Parathyroid adenoma (tissue), 2 donors: ENCODE data around the gene CLEC20A.

Source experiments
- H2AFZ ChIP-seq: fragments of 300-600 bp; sonication (generic); one replicate; pipeline ENCODE4 v1.7.0; 2017; ENCODE audit warnings: antibody characterized with exemption, mild to moderate bottlenecking
- H3K27ac ChIP-seq: fragments of 300-600 bp; sonication (generic); one replicate; pipeline ENCODE4 v1.7.0; 2017
- H3K27me3 ChIP-seq: fragments of 300-600 bp; sonication (generic); one replicate; pipeline ENCODE4 v1.7.0; 2017; ENCODE audit warnings: low read length; ENCODE audit not compliant: control insufficient read depth, insufficient read depth
- H3K36me3 ChIP-seq: fragments of 300-600 bp; sonication (generic); one replicate; pipeline ENCODE4 v1.7.0; 2017; ENCODE audit warnings: low read length; ENCODE audit not compliant: control insufficient read depth, insufficient read depth
- H3K4me1 ChIP-seq: fragments of 300-600 bp; sonication (generic); one replicate; pipeline ENCODE4 v1.7.0; 2017; ENCODE audit warnings: control low read depth
- H3K4me2 ChIP-seq: fragments of 300-600 bp; sonication (generic); one replicate; pipeline ENCODE4 v1.7.0; 2017; ENCODE audit warnings: low read length
- H3K4me3 ChIP-seq: fragments of 300-600 bp; sonication (generic); one replicate; pipeline ENCODE4 v1.7.0; 2017; ENCODE audit warnings: low read depth, low read length
- H3K79me2 ChIP-seq: fragments of 300-600 bp; sonication (generic); one replicate; pipeline ENCODE4 v1.7.0; 2017; ENCODE audit warnings: control low read depth
- H3K9ac ChIP-seq: fragments of 300-600 bp; sonication (generic); one replicate; pipeline ENCODE4 v1.7.0; 2017; ENCODE audit warnings: mild to moderate bottlenecking
- H3K9me3 ChIP-seq: fragments of 300-600 bp; sonication (generic); one replicate; pipeline ENCODE4 v1.7.0; 2017; ENCODE audit warnings: low read length; ENCODE audit not compliant: control insufficient read depth
- TF ChIP-seq, protein P1 (sequence below): fragments of 300-600 bp; sonication (generic); IDR thresholded peaks from one replicate; pipeline ENCODE4 v1.7.0; 2017; ENCODE audit warnings: antibody characterized with exemption, mild to moderate bottlenecking
- donor health status: primary hyperparathyroidism.

The CLEC20A gene

DNA sequence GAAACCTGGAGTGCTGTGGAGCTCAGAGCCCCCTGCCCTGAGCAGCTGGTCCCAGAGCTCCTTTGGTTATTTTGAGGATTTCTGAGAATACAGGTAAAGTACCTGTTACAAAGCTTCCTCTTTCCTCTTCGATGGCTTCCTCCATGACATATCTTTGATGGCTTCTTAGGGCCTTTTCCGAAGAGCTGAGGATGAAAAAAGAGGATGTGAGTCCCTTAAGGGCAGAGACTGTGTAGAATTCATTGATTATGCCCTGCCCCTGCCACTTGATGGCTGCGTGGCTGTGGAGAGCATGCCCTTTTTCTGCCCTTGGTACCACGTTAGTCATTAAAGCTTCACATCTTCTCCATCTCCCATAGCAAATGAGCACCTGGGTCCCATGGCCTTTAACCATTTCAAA is 30.4 kb upstream of the CLEC20A start:
- Histone ChIP-seq H3K27ac (no peak overlapping the region), H3K4me3 (no peak overlapping the region), H3K9me3 (no peaks in the 10 kb centered on the region), H2AFZ (no peak overlapping the region), H3K4me2 (no peak overlapping the region), H3K4me1 (no peaks in the 10 kb centered on the region), H3K9ac (no peak overlapping the region), H3K27me3 (no peaks in the 10 kb centered on the region), H3K79me2 (no peaks in the 10 kb centered on the region), H3K36me3 (no peaks in the 10 kb centered on the region)
- TF ChIP-seq, protein P1, sequence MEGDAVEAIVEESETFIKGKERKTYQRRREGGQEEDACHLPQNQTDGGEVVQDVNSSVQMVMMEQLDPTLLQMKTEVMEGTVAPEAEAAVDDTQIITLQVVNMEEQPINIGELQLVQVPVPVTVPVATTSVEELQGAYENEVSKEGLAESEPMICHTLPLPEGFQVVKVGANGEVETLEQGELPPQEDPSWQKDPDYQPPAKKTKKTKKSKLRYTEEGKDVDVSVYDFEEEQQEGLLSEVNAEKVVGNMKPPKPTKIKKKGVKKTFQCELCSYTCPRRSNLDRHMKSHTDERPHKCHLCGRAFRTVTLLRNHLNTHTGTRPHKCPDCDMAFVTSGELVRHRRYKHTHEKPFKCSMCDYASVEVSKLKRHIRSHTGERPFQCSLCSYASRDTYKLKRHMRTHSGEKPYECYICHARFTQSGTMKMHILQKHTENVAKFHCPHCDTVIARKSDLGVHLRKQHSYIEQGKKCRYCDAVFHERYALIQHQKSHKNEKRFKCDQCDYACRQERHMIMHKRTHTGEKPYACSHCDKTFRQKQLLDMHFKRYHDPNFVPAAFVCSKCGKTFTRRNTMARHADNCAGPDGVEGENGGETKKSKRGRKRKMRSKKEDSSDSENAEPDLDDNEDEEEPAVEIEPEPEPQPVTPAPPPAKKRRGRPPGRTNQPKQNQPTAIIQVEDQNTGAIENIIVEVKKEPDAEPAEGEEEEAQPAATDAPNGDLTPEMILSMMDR, result no peak

DNA sequence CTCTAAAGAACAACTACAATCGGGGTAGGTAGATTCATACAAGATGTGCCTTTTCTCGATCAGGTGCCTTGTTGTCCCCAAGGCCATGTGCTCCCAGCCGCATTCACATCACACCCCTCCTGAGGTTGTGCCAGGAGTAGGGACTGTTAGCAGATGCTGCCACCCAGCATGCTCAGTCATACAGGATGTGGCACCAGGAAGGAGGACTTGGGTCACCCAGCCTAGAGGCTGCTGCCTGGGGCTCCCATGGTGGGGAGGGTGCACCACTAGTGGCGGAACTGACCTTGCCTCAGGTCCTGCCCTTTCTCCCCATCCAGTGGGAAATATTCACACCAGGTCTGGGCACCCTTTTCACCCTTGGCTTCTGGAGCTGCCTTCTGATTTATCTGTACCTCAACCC is 24.5 kb upstream of the CLEC20A start:
- Histone ChIP-seq H3K27ac (no peak overlapping the region), H3K4me2 (no peak overlapping the region), H3K4me1 (no peaks in the 10 kb centered on the region), H2AFZ (no peak overlapping the region), H3K4me3 (no peak overlapping the region), H3K79me2 (no peaks in the 10 kb centered on the region), H3K27me3 (no peaks in the 10 kb centered on the region), H3K36me3 (no peaks in the 10 kb centered on the region), H3K9ac (no peak overlapping the region), H3K9me3 (no peaks in the 10 kb centered on the region)
- TF ChIP-seq, protein P1, result no peak

GRCh38 chr1:178520803-178521202 is 24.0 kb upstream of the CLEC20A start:
- H2AFZ ChIP-seq, result no peak overlapping the region
- H3K27ac ChIP-seq, result no peak overlapping the region
- H3K9ac ChIP-seq, result no peak overlapping the region
- no peaks in the 10 kb centered on the region for H3K9me3 ChIP-seq
- no peaks in the 10 kb centered on the region for H3K27me3 ChIP-seq
- no peaks in the 10 kb centered on the region for H3K36me3 ChIP-seq
- no peaks in the 10 kb centered on the region for H3K4me1 ChIP-seq
- TF ChIP-seq, protein P1, result no peak
- H3K4me3 ChIP-seq, result no peak overlapping the region
- no peaks in the 10 kb centered on the region for H3K79me2 ChIP-seq
- H3K4me2 ChIP-seq, result no peak overlapping the region

- no peak overlapping the region for H3K27ac ChIP-seq
- H3K4me3 ChIP-seq, result no peak overlapping the region
These were observed 22.1 kb upstream of the CLEC20A start for GRCh38 chr1:178518894-178519293.

DNA sequence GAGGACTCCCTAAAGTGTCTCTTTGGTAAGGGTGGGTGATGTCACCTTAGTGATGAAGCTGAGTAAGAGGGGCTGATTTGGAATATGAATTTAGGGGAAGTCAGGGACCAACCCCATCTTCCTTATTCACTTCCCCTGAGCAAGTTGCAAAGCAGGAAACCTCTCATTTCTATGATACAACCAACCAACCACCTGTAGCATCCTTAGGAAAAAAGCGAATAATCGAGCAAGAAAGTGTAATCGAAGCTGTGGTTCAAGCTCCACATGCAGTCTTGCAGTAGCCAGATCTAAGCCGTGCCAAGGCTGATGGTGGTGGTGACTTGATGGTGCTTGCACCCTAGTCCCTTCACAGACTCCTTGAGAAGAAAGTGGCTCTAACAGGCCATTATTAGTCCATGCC is 19.3 kb upstream of the CLEC20A start:
- H3K4me1 ChIP-seq, result peaks cover 2% of the 10 kb centered on the region
- no peak overlapping the region for H2AFZ ChIP-seq
- H3K4me2 ChIP-seq, result no peak overlapping the region
- H3K9ac ChIP-seq, result no peak overlapping the region
- no peaks in the 10 kb centered on the region for H3K9me3 ChIP-seq
- H3K79me2 ChIP-seq, result no peaks in the 10 kb centered on the region
- TF ChIP-seq, protein P1, result no peak
- no peak overlapping the region for H3K27ac ChIP-seq
- no peaks in the 10 kb centered on the region for H3K27me3 ChIP-seq
- no peaks in the 10 kb centered on the region for H3K36me3 ChIP-seq
- no peak overlapping the region for H3K4me3 ChIP-seq

More at GRCh38 chr1:178518894-178519293, 22.1 kb upstream of the CLEC20A start:
- Histone ChIP-seq H3K36me3 (no peaks in the 10 kb centered on the region), H2AFZ (no peak overlapping the region), H3K79me2 (no peaks in the 10 kb centered on the region), H3K9me3 (no peaks in the 10 kb centered on the region), H3K27me3 (no peaks in the 10 kb centered on the region), H3K4me1 (no peaks in the 10 kb centered on the region), H3K9ac (no peak overlapping the region), H3K4me2 (no peak overlapping the region)
- TF ChIP-seq, protein P1, result no peak
